Measurements from ENCODE around the gene BAZ2A. TPM values are rescaled to one million over a fixed set of nuclear protein-coding genes. Genes with fewer than 3 reads are reported as not detected.

Gene BAZ2A
- total RNA-seq, 1 experiment from 2014 or later, result 115 TPM

DNA sequence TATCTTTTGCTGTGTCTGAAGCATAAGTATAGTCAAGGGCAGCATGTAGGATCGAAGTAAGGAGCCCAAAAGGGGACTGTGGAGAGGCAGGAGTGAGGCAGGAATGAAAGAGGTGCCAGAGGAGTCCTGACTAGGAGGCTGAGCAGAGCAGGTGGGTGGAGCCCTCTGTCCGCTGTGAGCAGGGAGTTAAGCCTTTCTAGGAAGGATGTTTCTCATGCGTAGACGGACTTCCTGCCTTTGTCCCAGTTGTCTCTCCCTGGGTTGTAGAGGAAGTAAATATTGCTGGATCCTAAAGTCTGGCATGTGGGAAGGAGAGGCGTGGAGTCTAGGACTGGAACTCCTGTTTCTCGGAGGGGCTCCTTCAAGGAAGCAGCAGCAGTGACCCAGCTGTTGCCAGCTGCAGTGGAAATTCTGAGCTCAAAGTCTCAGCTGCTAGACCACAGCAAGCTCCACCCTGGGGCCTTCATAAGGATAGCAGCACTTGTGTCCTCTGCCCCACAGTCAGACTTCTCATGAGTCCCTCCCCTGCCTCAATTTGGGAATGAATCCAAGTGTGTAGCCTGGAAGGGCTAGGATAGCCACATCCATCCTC, 64.5 kb downstream of the BAZ2A start:
- Histone ChIP-seq H3K36me3 (ENCODE audit: low read depth) (peaks cover 22% of the 10 kb centered on the region; the same call in 1 of the 2 replicates), H3K9me2 (ENCODE audit: insufficient read depth) (no peaks in the 10 kb centered on the region), H3K79me2 (ENCODE audit: low read depth) (no peaks in the 10 kb centered on the region), H3K9me3 (ENCODE audit: insufficient read depth, low read depth) (no peaks in the 10 kb centered on the region), H2AFZ (no peak overlapping the region), H3K27me3 (ENCODE audit: insufficient read depth, low read depth) (no peaks in the 10 kb centered on the region), H3K27ac (no peak overlapping the region), H4K20me1 (ENCODE audit: insufficient read depth) (no peaks in the 10 kb centered on the region), H3F3A (ENCODE audit: insufficient read depth, low read depth) (peaks cover 17% of the 10 kb centered on the region), H3K4me3 (no peak overlapping the region), H3K4me2 (no peak overlapping the region), H3K4me1 (replicated peaks; ENCODE audit: insufficient read depth) (peaks cover 21% of the 10 kb centered on the region)
- no peak for TF ChIP-seq EZH2 (IDR thresholded peaks at IDR 0.05; ENCODE audit: low read depth)
- TF ChIP-seq, protein P1, sequence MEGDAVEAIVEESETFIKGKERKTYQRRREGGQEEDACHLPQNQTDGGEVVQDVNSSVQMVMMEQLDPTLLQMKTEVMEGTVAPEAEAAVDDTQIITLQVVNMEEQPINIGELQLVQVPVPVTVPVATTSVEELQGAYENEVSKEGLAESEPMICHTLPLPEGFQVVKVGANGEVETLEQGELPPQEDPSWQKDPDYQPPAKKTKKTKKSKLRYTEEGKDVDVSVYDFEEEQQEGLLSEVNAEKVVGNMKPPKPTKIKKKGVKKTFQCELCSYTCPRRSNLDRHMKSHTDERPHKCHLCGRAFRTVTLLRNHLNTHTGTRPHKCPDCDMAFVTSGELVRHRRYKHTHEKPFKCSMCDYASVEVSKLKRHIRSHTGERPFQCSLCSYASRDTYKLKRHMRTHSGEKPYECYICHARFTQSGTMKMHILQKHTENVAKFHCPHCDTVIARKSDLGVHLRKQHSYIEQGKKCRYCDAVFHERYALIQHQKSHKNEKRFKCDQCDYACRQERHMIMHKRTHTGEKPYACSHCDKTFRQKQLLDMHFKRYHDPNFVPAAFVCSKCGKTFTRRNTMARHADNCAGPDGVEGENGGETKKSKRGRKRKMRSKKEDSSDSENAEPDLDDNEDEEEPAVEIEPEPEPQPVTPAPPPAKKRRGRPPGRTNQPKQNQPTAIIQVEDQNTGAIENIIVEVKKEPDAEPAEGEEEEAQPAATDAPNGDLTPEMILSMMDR (conservative IDR thresholded peaks at IDR 0.05), result no peak
- intact Hi-C loops (cut with micrococcal nuclease; ENCODE audit: unreplicated experiment), result no loop called here
- BruUV-seq (replicated peaks), result no TSS peak
- no peak for DNase-seq
- ChIA-PET CTCF (no interaction called here), POLR2A (ENCODE audit: unreplicated experiment) (no interaction called here)

DNA sequence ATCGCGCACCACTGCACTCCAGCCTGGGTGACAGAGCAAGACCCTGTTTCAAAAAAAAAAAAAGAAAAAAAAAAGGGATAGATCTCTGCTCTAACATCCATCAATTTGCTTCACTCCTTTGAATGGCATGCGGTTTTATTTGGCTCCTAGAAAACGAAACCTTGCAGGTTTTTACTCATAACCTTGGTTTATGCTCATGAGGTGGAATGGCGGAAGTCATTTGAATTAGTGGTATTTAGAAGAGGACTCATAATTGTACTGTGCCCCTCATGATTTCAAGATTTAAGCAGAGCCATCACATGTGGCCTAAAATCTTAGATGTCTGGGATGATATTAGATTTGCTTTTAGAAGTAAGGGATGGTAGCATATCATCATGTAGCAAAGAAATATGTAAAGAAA, 79.1 kb downstream of the BAZ2A start:
- CTCF ChIA-PET, result interaction anchor here (0.7 kb wide), 1 partner anchor 28 kb away, joined by 4 read pairs; no protein-coding TSS in a partner anchor

DNA sequence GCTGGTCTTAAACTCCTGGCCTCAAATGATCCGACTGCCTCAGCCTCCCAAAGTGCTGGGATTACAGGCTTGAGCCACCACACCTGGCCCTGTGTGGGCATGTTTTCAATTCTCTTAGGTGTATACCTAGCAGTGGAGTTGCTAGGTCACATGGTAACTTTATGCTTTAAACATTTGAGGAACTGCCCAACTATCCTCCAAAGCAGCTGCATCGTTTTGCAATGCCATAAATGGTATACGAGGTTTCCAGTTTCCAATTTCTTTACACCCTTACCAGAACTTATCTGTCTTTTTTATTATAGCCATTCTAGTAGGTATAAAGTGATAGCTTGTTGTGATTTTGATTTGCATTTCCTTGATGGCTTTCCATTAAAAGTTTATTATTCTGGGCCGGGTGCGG, 83.4 kb downstream of the BAZ2A start:
- POLR2A ChIA-PET (ENCODE audit: unreplicated experiment), result no interaction called here
- TF ChIP-seq EZH2 (IDR thresholded peaks at IDR 0.05; ENCODE audit: low read depth), result no peak
- TF ChIP-seq, protein P1 (conservative IDR thresholded peaks at IDR 0.05), result no peak
- peaks cover 38% of the 10 kb centered on the region for H3K79me2 ChIP-seq (ENCODE audit: low read depth)

More for the DNA sequence above, 79.1 kb downstream of the BAZ2A start:
- Histone ChIP-seq H3K36me3 (ENCODE audit: low read depth) (0 out of 2 replicates have a peak, but pooled peaks cover 3% of the 10 kb centered on the region), H3K27ac (no peak overlapping the region), H3K27me3 (ENCODE audit: insufficient read depth, low read depth) (no peaks in the 10 kb centered on the region), H3K4me2 (no peak overlapping the region), H3K4me1 (replicated peaks; ENCODE audit: insufficient read depth) (0 out of 2 replicates have a peak, but pooled peaks cover 3% of the 10 kb centered on the region), H3K9me2 (ENCODE audit: insufficient read depth) (no peaks in the 10 kb centered on the region), H3K9me3 (ENCODE audit: insufficient read depth, low read depth) (no peaks in the 10 kb centered on the region), H2AFZ (no peak overlapping the region), H3K4me3 (no peak overlapping the region), H3F3A (ENCODE audit: insufficient read depth, low read depth) (peaks cover 13% of the 10 kb centered on the region; the same call in 1 of the 2 replicates), H4K20me1 (ENCODE audit: insufficient read depth) (peaks cover 4% of the 10 kb centered on the region; the same call in 1 of the 2 replicates), H3K79me2 (ENCODE audit: low read depth) (peaks cover 32% of the 10 kb centered on the region)
- intact Hi-C loops (cut with micrococcal nuclease; ENCODE audit: unreplicated experiment), result no loop called here
- POLR2A ChIA-PET (ENCODE audit: unreplicated experiment), result no interaction called here
- no peak for TF ChIP-seq EZH2 (IDR thresholded peaks at IDR 0.05; ENCODE audit: low read depth)
- TF ChIP-seq, protein P1 (conservative IDR thresholded peaks at IDR 0.05), result no peak
- BruUV-seq (replicated peaks), result no TSS peak
- DNase-seq, result no peak

More for the DNA sequence above, 83.4 kb downstream of the BAZ2A start:
- Histone ChIP-seq H4K20me1 (ENCODE audit: insufficient read depth) (0 out of 2 replicates have a peak, but pooled peaks cover 4% of the 10 kb centered on the region), H3K4me2 (no peak overlapping the region), H3K27ac (no peak overlapping the region), H3K9me2 (ENCODE audit: insufficient read depth) (no peaks in the 10 kb centered on the region), H3K4me3 (no peak overlapping the region), H3K4me1 (replicated peaks; ENCODE audit: insufficient read depth) (no peaks in the 10 kb centered on the region), H3K27me3 (ENCODE audit: insufficient read depth, low read depth) (no peaks in the 10 kb centered on the region), H3K9me3 (ENCODE audit: insufficient read depth, low read depth) (no peaks in the 10 kb centered on the region), H3K36me3 (ENCODE audit: low read depth) (no peaks in the 10 kb centered on the region), H3F3A (ENCODE audit: insufficient read depth, low read depth) (peaks cover 12% of the 10 kb centered on the region; the same call in 1 of the 2 replicates), H2AFZ (no peak overlapping the region)
- CTCF ChIA-PET, result no interaction called here
- no TSS peak for BruUV-seq (replicated peaks)
- no peak for DNase-seq
- intact Hi-C loops (cut with micrococcal nuclease; ENCODE audit: unreplicated experiment), result no loop called here

Other genes starting within 250 kb of the BAZ2A start
- gene TIMELESS, start 180.9 kb downstream of the BAZ2A start, total RNA-seq (2021), result 27.1 and 30.9 TPM in 2 replicates
- not detected in 2 replicates for gene MIP, start 175.7 kb downstream of the BAZ2A start, total RNA-seq (2021)
- 3.2 and 3.3 TPM in 2 replicates for gene SPRYD4, start 161.7 kb downstream of the BAZ2A start, total RNA-seq (2021)
- 1.3 and 2.9 TPM in 2 replicates for gene GLS2, start 142.2 kb downstream of the BAZ2A start, total RNA-seq (2021)
- 44.7 and 81.8 TPM in 2 replicates for gene RBMS2, start 108.5 kb downstream of the BAZ2A start, total RNA-seq (2021)
- gene ATP5F1B, start 15.7 kb upstream of the BAZ2A start, total RNA-seq (2021), result 506 and 587 TPM in 2 replicates
- gene PTGES3, start 58.0 kb upstream of the BAZ2A start, total RNA-seq (2021), result 227 and 322 TPM in 2 replicates
- gene NACA, start 95.0 kb upstream of the BAZ2A start, total RNA-seq (2021), result 812 and 1,035 TPM in 2 replicates
- gene PRIM1, start 122.0 kb upstream of the BAZ2A start, total RNA-seq (2021), result 27.2 and 35.8 TPM in 2 replicates
- 2.1 and 2.2 TPM in 2 replicates for gene HSD17B6, start 133.0 kb upstream of the BAZ2A start, total RNA-seq (2021)